HK-2 (cell line): ENCODE measurements around the gene PLEKHA7.
"Not testable (repeated sequence)": the region's sequence is repeated elsewhere in the genome, so short reads cannot be mapped to it uniquely, and the experiment has no call there.

Experiments used
- DNase-seq: peaks from one replicate; pipeline ENCODE4 v3.0.0-alpha.2; 2018; ENCODE audit not compliant: unreplicated experiment

The PLEKHA7 gene

DNA sequence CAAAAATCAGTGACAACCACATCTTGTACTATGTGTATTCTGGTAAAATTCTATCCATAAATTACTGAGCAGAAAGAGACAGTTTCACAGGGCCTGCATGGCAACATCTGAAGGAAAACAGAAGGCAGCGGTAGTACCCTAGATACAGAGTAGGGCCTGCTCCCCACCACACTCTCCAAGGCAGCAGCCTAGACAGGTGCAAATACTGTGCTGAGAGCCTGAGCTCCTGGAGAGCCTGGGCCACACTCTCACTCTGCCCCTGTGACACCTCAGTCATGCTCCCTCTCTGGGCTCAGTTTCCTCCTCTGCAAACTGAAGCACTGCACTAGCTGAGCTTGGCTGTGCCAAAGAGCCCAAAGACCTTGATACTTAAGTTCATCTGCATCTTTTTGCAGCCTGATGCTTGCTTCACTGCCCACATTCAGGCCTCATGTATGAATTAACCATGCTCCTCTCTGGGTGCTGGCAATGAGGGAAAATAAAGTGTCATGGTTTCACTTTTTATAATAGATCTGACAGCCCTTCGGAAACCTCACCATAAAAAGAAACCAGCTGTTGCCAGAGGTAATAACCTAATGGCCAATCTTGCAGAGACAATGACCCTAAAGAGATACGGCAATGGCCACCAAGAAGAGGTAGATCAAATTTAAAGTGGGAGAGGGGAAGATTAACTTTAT lies 104.7 kb downstream of the PLEKHA7 start:
- no peak for DNase-seq

DNA sequence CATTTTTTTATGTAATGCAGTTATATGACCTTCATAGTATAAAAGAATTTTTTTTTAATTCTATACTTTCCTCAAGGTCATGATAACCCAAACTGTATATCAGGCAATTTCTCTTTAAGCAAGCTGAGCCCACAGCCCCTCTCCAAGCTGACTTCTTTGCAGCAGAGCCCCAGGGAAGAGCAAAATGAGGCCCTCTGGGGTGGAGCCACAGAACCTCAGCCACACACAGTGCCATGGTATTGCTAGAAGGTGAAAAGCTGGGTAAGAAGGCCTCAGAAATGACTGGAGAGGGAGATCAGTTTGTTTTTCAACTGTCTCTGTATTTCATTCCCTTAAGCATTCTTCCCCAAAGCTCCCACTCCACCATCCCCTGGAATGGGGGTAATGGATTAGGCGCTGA lies 108.8 kb downstream of the PLEKHA7 start:
- no peak for DNase-seq

DNA sequence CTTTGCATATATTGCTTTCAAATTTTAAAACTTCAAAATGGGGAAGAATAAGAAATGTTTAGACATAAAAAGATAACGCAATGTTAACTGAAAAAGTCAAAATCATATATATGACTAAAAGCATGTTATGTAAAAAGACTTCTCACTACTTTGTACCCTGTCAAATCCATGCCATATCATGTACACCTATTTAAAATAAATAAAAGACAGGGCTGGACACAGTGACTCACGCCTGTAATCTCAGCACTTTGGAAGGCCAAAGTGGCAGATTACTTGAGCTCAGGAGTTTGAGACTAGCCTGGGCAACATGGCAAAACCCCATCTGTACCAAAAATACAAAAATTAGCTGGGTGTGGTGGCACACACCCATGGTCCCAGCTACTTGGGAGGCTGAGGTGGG lies 109.5 kb downstream of the PLEKHA7 start:
- not testable (repeated sequence) for DNase-seq

DNA sequence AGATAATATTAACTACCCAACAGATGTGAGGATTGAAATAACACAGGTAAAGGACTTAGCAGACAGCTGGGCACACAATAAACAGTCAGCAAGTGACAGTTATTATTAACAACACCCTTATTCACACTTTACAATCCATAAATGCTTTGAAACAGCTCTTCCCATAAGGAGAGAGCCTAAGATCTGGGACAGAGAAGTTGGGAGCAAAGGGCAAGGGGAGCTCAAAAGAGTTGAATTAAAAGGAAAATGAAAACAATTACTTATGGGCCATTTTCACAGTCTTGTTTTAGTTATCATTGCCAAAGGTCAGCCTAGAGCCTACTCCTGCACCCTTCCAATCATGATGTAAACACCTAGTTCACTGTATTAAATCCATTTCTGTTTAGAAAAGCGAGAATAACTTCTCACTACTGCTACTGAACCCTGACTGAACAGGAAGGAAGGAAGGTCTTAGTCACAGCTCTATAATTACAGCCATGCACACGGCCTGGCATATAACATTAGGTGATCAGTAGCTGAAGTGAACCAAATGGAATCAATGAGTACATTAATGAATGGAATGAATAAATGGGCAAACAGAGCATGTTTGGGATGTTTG lies 111.3 kb downstream of the PLEKHA7 start:
- no peak for DNase-seq

DNA sequence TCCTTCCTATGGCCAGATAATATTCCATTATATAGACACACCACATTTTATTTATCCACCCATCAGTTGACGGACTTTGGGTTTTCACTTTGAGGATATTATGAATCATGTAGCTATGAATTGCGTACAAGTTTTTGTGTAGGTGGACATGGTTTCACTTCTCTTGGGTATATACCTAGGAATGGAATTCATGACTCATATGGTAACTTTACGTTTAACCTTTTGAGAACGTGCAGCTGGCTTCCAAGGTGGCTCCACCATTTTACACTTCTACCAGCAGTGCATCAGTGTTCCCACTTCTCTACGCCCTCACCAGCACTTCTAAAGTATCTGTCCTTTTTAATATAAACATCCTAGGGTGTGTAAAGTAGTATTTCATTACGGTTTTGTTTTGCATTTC lies 112.0 kb downstream of the PLEKHA7 start:
- DNase-seq, result no peak

DNA sequence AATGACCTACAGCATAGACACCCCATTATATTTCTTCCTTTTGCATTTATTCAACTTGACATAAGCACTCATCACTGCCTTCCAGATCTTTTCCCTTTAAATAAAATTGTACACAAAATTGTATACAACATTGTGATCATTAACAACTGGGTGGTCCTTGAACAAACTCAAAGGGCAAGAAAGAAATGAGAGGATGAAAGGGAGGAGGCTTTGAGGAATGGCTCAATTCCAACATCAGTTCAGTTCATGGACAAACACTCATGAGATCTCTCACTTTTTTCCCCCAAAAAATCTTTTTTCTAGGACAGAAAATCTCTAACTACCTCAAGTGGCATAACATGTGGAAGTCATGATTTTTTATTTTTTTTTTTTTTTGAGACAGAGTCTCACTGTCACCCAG lies 113.7 kb downstream of the PLEKHA7 start:
- DNase-seq, result no peak

DNA sequence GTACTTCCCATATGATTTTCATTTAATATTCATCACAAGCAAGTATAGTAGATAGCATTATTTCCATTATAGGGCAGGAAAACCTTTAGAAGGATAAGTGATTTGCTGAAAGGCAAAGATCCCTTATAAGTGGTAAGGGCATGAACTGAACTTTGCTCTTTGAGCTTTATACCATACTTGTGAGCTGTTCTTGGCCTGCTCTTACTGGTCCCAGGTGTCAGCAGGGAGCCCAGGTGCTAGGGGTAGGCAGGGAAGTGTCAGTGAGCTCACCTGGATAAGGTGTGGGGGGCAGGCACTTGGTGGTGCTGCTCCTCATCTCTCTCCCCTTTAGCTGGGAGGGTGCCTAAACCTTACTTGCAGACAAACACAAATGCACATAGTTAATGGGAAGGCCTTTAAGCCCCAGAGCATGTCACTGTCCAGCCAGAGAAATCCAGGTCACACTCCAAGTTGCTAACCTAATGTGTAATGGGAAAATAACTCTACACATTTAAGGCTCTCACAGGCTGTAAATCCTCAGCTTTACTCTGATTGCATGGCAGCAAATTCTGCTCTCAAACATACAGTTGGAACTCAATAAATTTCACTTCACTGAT lies 114.4 kb downstream of the PLEKHA7 start:
- DNase-seq, result no peak

DNA sequence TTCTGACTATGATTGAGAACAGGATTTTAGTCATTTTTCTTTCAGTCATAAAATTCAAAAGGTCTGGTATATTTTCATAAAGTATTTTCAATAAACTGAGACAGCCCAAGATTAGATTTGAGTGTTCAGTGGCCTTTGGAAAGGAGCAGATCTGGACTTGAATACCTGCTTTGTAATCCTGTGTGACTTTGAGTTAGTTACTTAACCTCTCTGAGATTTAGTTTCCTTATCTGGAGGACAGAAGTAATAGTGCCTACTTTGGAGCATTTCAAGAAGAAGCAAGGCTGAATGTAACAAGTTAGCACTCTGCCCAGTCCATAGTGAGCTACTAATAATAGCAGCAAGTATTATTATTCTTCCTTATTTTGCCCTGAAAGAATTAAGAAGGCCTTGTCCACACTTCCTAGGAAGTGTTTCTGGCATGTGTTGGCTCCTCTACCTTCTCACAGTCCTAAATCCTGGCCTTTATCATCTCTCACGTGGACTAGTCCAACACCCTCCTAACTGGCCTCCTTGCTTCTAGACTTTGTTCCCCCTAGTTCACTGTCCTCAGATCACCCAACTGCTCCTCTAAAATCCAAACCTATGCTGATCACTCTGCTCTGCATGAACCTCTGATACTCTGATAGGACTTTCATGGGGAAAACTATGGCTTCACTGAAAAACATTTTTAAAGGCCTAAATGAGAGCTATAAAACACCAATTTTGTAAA lies 115.8 kb downstream of the PLEKHA7 start:
- no peak for DNase-seq

DNA sequence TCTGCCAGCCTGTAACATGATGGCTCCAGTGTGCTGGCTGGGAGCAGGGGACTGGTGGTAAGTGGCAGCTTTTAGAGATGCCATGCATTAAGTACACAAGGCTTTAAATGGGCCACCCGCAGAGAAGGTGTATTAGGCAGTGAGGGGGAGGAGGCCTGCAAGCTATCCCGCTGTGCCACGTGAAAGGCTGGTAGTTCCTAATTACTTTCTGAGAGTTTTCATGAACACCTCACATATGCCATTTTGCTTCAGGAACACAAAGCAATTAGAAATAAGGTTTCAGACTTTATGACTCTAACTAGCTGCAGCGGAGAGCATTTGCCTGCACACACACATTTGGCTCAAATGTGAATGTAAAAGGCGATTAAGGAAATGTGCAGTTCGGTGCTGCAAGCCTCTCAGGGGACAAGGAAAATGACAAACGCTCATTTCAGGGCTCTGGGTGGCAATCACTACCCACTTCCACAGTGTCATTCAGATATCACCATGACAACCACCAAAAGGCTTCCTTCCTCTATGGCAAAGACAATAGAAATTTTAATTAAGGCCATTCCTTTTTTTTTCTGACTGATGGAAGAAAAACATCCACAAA lies 116.6 kb downstream of the PLEKHA7 start:
- no peak for DNase-seq

DNA sequence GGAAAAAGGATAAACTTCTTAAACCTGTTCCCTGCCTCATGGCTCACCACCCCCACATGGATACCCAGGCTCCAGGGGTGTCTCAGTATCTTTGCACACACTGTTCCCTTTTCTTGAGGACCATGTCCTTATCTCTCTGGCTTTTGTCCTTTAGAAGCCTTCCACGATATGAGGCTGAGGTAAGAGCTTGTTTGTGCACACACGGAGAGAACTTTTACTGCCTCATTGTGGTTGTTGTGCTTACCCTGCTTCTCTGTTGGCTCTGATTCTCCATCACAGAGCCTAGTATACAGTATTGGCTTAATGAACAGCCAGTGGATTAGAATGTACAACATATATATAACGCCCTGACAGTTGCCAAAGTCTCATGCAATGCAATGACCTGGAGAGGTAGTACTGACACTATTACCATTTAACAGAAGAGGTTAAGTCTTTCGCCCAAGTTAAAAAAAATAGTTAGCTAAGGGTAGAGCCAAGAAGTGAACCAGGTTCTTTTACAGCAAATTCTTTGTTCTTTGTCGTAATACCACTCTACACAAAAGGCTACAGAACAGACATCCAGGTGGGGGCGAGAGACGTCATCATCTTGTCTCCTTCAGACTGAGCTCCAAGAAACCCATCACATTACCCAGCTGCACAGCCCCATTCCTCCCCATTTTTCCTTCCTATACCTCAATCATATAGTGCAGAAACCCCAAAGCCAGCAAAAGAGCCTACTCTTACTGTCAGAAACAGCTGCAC lies 117.3 kb downstream of the PLEKHA7 start:
- no peak for DNase-seq

DNA sequence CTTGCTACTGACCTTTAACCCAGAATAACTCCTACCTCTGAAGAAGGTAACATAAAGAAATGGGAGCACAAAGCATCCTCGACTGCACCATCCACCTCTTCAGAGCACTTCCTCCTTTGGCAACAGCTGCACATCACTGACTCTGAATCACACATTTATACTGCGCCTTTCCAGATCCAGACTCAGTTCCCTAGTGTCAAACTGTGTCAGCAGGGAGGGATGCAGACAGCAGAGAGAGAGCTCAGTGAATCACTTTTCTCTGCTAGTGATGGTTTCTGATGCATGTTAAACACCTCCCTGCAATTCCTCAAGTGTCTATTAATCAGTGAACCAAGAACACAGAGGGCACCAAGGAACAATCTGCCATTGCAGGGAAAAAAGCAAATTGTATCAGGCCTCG lies 118.9 kb downstream of the PLEKHA7 start:
- DNase-seq, result peak; percentile 27

DNA sequence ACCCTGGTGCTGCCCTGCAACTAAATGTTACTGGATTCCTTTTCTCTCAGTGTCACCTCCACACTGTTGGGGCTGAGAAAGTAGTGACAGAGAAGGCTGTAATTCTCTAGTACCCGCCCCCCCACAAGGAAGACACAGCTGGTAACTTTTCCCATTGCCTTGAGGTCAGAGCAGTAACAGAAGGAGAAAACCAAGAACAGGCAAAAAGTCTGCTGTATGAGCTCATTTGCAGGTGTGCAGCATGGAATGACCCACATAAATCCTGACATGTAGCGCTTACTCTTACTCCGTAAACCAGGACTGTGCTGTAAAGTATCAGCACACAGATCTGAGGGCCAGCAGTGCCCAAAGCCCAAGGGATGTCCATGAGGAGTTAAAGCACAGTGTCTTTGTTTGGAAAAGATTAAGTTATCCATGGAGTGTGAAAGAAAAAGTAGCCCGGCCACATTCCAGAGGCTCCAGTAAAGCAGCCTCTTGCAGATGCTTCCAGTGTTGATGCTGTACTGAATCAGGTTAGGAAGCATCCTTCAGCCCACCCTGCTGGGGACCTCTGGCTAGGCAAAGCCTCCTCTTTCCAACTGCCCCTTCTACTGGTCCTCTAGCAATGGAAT lies 120.7 kb downstream of the PLEKHA7 start:
- DNase-seq, result no peak

DNA sequence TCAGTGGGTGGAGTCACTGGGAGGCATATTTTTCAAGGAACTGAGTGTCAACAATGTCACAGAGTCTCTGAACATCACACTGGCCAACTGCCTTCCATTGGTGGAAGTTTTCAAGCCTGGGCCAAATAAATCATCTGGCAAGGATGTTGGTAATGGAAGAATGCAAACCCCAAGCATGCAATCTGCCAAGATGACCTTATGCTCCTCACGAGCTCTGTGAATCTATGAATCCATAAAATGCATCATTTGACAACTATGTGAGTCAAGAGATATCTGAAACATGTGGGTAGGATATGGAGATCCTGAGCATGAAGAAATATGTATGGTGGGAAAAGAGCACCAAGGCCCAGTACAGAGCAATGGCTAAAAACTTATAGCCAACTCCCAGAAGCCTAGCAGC lies 122.2 kb downstream of the PLEKHA7 start:
- no peak for DNase-seq

DNA sequence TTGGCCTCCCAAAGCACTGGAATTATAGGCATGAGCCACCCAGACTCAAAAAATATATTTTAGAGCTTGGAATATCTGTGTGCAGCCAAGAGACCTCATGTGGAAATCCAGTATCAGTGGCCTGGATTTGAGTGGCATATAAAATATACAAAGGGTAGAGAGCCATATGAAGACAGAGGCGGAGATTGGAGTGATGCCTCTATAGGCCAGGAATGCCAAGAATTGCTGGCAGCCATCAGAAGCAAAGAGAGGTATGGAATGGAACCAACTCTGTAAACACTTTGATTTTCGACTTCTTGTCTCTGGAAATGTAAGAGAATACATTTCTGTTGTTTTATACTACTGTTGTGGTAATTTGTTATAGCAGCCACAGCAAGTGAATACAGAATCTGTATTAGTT lies 123.0 kb downstream of the PLEKHA7 start:
- no peak for DNase-seq

DNA sequence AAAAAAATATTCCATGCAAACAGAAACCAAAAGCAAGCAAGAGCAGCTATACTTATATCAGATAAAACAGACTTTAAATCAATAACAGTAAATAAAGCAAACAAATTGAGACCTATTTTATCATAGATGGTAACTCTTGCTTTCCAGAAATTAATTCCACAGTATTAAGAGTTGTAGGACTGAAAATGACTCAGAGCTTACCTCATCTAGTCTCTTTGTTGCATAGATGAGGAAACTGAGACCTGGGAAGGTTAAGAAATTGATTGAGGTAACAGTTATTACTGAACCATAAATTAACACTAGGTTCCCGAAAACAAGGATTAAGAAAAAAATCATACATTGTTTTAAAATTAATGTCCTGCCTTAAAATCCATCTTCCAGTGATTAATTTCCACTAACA lies 123.8 kb downstream of the PLEKHA7 start:
- no peak for DNase-seq

DNA sequence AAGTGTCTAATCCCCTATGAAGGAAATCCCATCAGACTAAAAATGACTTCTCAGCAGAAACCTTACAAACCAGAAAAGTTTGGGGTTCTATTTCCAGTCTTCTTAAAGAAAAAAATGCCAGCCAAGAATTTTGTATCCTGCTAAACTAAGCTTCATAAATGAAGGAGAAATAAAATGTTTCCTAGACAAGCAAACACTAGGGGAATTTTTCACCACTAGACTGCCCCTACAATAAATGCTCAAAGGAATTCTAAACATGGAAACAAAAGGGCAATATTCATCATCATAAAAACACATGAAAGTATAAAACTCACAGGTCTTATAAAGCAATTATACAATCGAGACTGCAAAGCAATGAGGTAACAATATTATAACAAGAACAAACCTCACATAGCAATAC lies 124.3 kb downstream of the PLEKHA7 start:
- DNase-seq, result no peak

DNA sequence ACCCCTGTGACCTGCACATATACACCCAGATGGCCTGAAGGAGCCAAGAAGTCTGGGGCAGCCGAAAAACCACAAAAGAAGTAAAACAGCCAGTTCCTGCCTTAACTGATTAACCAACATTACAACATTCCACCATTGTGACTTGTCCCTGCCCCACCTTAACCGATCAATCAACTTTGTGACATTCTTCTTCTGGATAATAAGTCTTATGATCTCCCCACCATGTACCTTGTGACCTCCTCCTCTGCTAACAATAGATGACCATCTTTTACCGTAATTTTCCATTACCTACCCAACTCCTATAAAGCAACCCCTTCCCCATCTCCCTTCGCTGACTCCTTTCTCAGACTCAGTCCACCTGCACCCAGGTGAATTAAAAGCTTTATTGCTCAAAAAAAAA lies 125.2 kb downstream of the PLEKHA7 start:
- not testable (repeated sequence) for DNase-seq

DNA sequence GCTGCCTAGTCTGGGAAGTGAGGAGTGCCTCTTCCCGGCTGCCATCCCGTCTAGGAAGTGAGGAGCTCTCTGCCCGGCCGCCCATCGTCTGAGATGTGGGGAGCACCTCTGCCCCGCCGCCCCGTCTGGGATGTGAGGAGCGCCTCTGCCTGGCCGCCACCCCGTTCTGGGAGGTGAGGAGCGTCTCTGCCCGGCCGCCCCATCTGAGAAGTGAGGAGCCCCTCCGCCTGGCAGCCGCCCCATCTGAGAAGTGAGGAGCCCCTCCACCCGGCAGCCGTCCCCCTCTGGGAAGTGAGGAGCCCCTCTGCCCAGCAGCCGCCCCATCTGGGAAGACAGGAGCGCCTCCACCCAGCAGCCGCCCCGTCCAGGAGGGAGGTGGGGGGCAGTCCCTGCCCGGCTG lies 126.3 kb downstream of the PLEKHA7 start:
- not testable (repeated sequence) for DNase-seq

DNA sequence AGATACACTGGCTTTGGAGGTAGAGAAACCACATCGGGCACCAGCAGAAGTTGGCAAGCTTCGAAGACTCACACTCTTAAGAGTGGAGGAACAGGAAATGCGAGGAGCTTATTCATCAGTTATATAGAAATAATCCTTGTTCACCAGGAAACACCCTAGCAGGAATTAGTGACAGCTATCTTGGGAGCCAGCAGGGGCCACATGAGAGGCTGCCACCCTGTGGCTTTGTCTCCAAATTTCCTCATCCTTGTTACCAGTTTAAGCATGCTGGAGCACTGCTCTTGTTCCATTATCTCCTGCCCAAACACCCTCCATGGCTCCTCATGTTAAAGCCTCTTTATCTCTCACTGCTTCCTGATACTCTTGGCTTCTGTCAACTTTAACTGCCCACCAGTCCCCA lies 131.0 kb downstream of the PLEKHA7 start:
- DNase-seq, result no peak

DNA sequence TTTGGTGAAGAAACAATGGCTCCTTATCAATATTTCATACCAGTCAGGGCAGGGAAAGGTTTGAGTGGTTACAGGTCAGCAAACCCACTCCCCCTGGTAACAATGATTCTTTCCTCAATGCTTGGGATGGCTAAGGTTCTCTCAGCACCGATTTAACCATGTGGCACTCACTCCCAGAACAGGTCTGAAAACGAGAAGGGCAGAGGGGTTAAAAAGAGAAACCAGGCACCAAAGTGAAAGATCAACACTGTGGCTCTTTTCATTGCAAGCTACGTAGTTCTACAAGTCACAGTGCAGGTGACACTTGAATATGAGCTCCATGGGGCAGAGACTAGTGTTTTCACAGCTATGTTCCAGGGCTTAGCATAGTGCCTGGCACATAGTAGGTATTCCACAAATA lies 132.4 kb downstream of the PLEKHA7 start:
- DNase-seq, result no peak

DNA sequence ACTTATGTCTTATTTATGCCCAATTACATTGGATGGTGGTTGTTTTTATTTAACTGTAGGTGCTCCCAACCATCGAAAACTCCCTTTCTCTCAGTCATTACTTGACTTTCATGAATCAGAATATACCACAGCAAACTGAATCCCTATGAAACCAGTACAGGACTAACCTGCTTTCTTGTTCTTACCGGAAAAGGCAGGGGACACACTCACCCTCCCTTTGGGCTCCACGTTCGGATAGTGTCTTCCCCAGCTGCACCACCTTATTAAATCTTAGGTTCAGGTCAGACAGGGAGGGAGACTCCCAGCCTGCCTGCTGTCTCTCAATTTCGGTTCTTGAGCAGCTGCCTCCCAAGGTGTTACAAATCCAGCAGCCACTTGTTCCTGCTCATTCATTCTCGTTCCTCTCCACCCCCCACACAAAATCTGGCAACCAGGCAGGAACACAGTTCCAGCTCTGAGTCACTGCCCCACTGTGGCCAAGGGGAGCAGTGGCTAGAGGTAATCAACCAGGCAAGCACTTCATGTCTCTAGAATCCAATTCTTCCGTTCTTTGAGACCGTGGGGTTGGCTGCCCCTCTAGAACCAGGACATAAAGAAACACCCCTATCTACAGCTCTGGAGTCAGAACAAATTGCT lies 133.0 kb downstream of the PLEKHA7 start:
- peak; percentile 24 for DNase-seq
